Measurements from ENCODE around the gene CXCR6. TPM values are rescaled to one million over a fixed set of nuclear protein-coding genes. Genes with fewer than 3 reads are reported as not detected.
A peak's percentile ranks its signal among the peaks of the same experiment; 100 is the strongest.
"Not testable (repeated sequence)": the region's sequence is repeated elsewhere in the genome, so short reads cannot be mapped to it uniquely, and the experiment has no call there.

The CXCR6 gene
- total RNA-seq, 1 experiment from 2014 or later: not detected

DNA sequence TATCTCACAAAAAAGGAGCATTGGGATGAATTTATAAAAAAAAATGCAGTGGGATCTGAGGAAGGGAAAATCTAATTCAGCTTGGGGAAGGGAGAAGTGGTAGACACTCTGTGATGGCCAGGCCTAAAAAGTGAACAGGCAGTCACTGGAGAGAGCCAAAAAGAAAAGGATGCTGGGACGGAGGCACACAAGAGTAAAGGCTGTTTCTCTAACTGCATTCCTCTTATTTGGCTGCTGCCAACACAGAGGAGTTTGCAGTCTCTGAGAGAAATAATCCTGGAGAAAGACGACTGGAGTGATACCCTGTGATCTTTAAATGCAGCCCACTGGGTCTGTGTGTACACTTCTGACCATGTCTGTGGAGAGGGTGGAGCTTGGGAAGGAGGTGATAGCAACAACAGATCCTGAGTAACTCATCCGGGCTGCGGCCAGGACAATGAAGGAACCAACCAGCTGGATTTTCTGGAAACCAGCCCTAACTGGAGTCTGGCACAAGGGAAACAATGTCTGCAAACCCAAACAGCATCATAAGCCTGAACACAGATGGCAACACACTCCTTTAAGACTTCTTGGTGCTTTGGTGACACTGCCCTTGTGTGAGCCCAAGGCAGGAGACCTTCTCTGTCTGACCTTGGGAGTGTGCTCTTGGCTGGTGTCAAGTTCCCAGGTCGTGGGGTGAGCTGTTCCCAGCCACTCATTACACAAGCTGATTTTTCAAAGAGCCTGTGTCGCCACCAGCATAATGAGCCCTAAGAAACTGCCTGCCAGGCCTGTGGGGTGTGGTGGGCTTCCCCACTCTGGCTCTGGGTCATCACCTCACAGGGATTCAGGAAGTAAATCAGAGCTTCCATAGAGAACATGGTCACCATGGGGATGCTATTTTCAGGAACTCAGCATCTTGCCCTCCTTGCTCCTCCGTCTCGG, 44.4 kb downstream of the CXCR6 start:
- DNase-seq (ENCODE audit: low spot score): no peak

DNA sequence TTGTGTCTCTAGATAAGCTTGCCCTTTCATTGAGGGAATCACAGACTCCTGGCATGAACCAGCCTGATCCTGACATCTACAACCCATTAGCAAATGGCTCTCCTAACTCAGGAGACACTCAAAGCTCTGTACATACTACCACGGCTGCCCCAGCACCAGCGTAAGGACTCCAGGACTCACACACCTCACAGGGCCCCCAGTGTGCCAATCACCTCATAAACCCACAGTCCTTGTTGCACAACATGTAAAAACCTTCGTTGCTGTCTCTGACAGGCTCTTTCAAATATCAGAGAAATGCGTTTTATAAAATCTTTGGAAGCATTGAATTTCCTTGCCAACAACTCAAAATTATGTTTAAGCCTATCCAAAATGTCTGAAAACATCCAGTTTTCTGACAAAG, 45.1 kb downstream of the CXCR6 start:
- DNase-seq (ENCODE audit: low spot score): no peak

GRCh38 chr3:45988804-45989203, 45.5 kb downstream of the CXCR6 start:
- peak; percentile 62 for DNase-seq (ENCODE audit: low spot score)

- no peak for DNase-seq (ENCODE audit: low spot score)
Observed at GRCh38 chr3:45990181-45990580, 46.9 kb downstream of the CXCR6 start.

GRCh38 chr3:45991341-45991740, 48.1 kb downstream of the CXCR6 start:
- no peak for DNase-seq (ENCODE audit: low spot score)

DNA sequence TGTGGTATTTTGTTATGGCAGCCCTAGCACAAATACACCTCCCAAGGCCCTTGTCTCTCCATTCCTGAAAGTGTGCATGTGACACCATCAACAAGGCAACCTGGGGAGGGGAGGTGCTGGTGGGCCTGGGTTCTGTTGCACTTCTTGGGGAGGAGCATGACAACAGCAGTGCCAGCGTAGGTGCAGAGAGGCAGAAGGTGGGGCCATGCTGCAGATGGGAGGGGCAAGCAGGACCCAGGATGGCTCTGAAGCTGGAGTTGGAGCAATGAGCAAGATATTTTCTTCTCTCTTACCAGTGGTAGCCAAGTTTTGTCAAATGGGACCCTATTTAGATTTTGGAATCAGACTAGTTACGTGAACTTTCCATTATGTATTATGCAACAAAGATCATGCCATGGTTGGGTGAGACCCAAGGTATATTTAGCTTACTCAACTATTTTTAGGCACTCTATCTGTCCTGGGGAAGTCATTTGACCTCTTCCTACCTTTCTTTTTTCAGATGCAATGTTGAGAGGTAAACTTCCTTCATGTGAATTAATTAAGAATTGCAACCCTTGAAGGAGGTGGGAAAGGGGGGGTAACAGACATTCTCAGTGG, 49.0 kb downstream of the CXCR6 start:
- no peak for DNase-seq (ENCODE audit: low spot score)

DNA sequence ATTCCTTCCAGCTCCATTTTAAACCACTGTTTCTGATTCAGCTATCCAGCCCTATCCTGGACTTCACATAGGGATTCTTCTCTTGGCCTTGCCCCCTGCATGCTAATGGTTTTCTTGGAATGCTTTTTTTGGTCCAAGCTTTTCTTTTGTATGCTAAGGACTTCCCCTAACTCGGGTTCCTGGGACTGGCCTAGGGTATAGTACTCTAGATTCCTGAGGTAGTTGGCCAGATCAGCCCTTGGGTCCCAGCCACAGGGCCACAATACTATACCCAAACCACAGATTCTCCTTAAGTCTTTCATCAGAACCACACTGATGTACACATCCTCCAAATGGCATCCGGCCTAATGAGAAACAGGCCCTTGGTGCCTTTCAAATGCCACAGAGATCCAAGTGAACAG, 49.6 kb downstream of the CXCR6 start:
- no peak for DNase-seq (ENCODE audit: low spot score)

DNA sequence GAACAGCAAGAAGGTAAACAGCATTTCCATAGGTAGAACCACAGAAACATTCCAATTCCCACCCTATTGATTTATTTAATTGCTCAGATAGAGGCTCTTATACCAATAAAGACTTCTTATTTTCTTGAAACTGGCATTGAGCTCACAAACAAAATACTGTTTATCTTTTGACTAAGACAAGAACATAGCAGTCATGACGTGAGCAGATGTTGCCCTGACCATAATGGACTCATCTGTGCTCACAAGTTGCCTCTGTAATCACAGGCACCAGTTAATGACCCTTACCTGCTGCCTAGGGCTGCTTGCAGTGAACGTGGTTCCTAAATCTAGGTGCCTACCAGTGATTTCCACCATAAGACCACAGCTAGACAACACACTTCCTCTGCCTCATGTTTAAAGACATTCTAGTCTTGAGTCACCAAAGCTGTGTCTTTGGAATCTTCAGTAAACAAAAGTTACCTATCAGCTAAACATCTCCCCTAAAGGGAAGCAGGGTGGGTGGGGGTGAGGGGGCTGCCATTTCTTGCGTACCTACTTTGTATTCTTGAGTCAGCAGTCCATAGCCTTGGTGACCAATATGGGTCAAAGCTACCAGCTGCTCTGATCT, 50.3 kb downstream of the CXCR6 start:
- DNase-seq (ENCODE audit: low spot score): no peak

DNA sequence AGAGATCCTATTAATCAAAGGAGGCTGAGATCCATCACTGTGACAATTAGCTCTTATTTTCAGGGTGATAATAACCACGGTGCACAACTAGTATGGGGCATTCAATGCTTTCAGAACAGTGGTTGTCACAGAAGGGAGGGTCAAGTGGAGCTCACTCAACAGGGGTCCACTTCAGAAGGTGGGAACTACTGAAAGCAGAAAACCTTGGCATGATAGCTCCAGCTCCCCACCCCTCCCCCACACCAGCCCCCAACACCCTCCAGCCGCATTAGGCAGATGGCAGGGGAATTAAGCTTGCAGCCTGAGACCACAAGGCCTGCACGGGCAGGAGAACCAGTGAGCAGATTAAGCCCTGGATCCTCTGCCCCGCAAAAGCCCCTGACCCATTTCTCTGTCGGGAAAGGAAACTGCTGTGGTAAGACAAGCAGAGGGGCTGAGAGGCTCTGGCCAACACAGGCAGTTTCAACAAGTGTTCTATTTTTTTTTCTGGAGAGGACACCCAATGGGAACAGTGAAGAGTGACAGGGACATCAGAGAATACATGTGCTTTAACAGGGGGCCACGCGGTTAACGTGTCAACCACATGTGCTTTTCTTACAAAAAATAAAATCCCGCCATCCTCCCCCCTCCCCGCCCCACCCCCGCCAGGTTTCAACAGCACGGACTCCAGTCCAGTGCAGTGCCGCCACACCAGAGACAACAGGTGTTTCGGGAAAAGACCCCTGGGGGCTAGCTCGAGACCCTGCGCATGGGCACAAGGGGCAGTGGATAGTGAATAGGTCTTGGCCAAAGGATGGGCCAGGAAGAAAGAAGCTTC, 51.4 kb downstream of the CXCR6 start:
- no peak for DNase-seq (ENCODE audit: low spot score)

- peak; percentile 73 for DNase-seq (ENCODE audit: low spot score)
Observed at GRCh38 chr3:45995236-45996192, 52.2 kb downstream of the CXCR6 start, which contains the start of gene FYCO1. FYCO1 (minus strand) TSS chr3:45995824; CDS start chr3:45984910, 10,914 bp downstream.

GRCh38 chr3:45997499-45997898, 54.2 kb downstream of the CXCR6 start:
- DNase-seq (ENCODE audit: low spot score): not testable (repeated sequence)

- no peak for DNase-seq (ENCODE audit: low spot score)
Observed at GRCh38 chr3:45997942-45998341, 54.7 kb downstream of the CXCR6 start.

Other genes starting within 250 kb of the CXCR6 start
- gene SLC6A20, start 146.9 kb upstream of the CXCR6 start, total RNA-seq (2014; rRNA removed; shearing (Covaris generic)): not detected in 2 replicates
- gene LZTFL1, start 101.3 kb upstream of the CXCR6 start, total RNA-seq (2014; rRNA removed; shearing (Covaris generic)): 14.9 and 20.3 TPM in 2 replicates
- not detected in 2 replicates for gene CCR9, start 56.9 kb upstream of the CXCR6 start, total RNA-seq (2014; rRNA removed; shearing (Covaris generic))
- 6.3 and 7.3 TPM in 2 replicates for gene FYCO1, start 52.4 kb downstream of the CXCR6 start, total RNA-seq (2014; rRNA removed; shearing (Covaris generic))
- gene XCR1, start 84.0 kb downstream of the CXCR6 start, total RNA-seq (2014; rRNA removed; shearing (Covaris generic)): not detected in 2 replicates